HFFc6 (cell line): ENCODE results near the gene PLEKHA6. TPM values are rescaled to one million over a fixed set of nuclear protein-coding genes. Genes with fewer than 3 reads are reported as not detected.

Experiments used
- DNase-seq: peaks from one replicate; pipeline ENCODE4 v3.0.0-alpha.2; 2018
- H3K27ac Mint-ChIP-seq: 2 replicates; pipeline ENCODE4 v1.8.0; 2020; ENCODE audit warnings: mild to moderate bottlenecking, mixed read lengths
- H3K27me3 Mint-ChIP-seq: 2 replicates; pipeline ENCODE4 v1.8.0; 2021; ENCODE audit warnings: mild to moderate bottlenecking, moderate library complexity, mixed read lengths; ENCODE audit not compliant: insufficient read depth
- H3K36me3 Mint-ChIP-seq: 2 replicates; pipeline ENCODE4 v1.8.0; 2021; ENCODE audit warnings: low read depth, mixed read lengths
- H3K4me1 Mint-ChIP-seq: 2 replicates; pipeline ENCODE4 v1.8.0; 2020; ENCODE audit warnings: low read depth, mixed read lengths
- H3K4me3 Mint-ChIP-seq: 2 replicates; pipeline ENCODE4 v1.8.0; 2020; ENCODE audit warnings: mild to moderate bottlenecking, moderate library complexity, mixed read lengths
- H3K9me3 Mint-ChIP-seq: 2 replicates; pipeline ENCODE4 v1.8.0; 2020; ENCODE audit warnings: mild to moderate bottlenecking, mixed read lengths
- CTCF ChIP-seq: fragments of 200-600 bp; sonication (generic); IDR thresholded peaks from 2 replicates; pipeline ENCODE4 v1.5.0; 2021; ENCODE audit warnings: antibody characterized with exemption, mild to moderate bottlenecking
- total RNA-seq, 6 experiments: library from RNA; stranded (reverse); fragmentation: NEBNext Ultra II Directional; extraction: Animal tissue kit (Norgen Biotek cat#: 25700); gene quantifications; 2 replicates in 1 of 6; 3 replicates in 5 of 6; pipeline ENCODE4 v1.2.3, GENCODE V29; 2021

Gene PLEKHA6
- total RNA-seq, 6 experiments from 2014 or later = 1.3 to 2.4 (median 1.5) TPM

- TF ChIP-seq CTCF = no peak
These were observed 58.4 kb downstream of the PLEKHA6 start for GRCh38 chr1:204301171-204301957.

GRCh38 chr1:204299814-204300365 lies 59.8 kb downstream of the PLEKHA6 start:
- Mint-ChIP-seq H3K36me3 (no peaks in the 10 kb centered on the region), H3K27me3 (no peaks in the 10 kb centered on the region; the same call in 1 of the 2 replicates), H3K4me3 (no peak overlapping the region), H3K9me3 (no peaks in the 10 kb centered on the region), H3K27ac (no peak overlapping the region), H3K4me1 (peaks cover 49% of the 10 kb centered on the region)
- TF ChIP-seq CTCF = no peak
- DNase-seq = no peak

More at GRCh38 chr1:204301171-204301957, 58.4 kb downstream of the PLEKHA6 start:
- H3K9me3 Mint-ChIP-seq = no peaks in the 10 kb centered on the region
- H3K27ac Mint-ChIP-seq = no peak overlapping the region
- H3K4me1 Mint-ChIP-seq = peaks cover 34% of the 10 kb centered on the region
- no peak overlapping the region for H3K4me3 Mint-ChIP-seq
- DNase-seq = no peak
- no peaks in the 10 kb centered on the region for H3K36me3 Mint-ChIP-seq
- H3K27me3 Mint-ChIP-seq = peaks cover 5% of the 10 kb centered on the region

GRCh38 chr1:204296431-204296988 lies 63.2 kb downstream of the PLEKHA6 start:
- Mint-ChIP-seq H3K9me3 (no peaks in the 10 kb centered on the region), H3K27me3 (no peaks in the 10 kb centered on the region; the same call in 1 of the 2 replicates), H3K27ac (peak overlapping the region; percentile 34), H3K4me3 (peak overlapping the region; percentile 55), H3K36me3 (no peaks in the 10 kb centered on the region), H3K4me1 (peaks cover 66% of the 10 kb centered on the region)
- DNase-seq = peak; percentile 72
- TF ChIP-seq CTCF = no peak

DNA sequence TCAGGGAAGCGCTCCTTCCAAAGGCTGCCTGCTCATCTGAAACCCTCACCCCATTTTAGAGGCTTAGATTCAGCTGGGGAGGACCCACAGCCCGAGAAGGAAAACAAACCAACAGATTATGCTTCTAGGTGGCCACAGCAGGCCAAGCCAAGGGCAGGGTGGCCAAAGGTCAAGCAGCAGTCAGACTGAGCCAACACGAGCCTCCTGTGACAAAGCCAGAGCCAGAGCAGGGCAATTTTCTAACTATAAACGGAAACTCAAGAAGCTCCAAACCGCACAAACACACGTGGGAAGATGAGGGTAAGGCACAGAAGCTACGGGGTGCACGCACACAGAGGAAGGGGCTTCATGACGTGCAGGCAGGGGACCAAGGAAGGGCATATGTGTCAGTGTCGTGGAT lies 64.1 kb downstream of the PLEKHA6 start:
- Mint-ChIP-seq H3K9me3 (no peaks in the 10 kb centered on the region), H3K36me3 (no peaks in the 10 kb centered on the region), H3K27ac (no peak overlapping the region), H3K4me3 (peak overlapping the region; percentile 55), H3K27me3 (no peaks in the 10 kb centered on the region; the same call in 1 of the 2 replicates), H3K4me1 (peaks cover 60% of the 10 kb centered on the region)
- DNase-seq = no peak
- no peak for TF ChIP-seq CTCF

DNA sequence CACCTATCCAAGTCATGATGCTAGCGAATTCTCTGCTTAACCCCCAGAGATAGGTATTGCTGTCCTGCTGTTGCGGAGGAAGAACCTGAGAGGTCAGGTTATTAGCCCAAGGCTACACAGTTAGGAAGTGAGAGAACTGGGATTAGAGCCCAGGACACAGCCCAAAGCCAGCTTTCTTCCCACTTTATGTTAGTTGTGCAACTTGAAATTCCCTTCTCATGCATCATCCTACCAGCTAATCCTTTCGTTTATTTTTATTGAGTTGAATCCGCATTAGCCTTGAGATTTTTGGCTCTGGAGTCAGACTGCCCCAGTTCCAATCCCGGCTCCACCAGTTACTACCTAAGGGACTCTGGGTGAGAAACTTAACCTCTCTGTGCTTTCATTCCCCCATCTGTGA lies 65.4 kb downstream of the PLEKHA6 start:
- peak; percentile 91 for DNase-seq
- Mint-ChIP-seq H3K27me3 (no peaks in the 10 kb centered on the region; the same call in 1 of the 2 replicates), H3K27ac (peak overlapping the region; percentile 41), H3K4me3 (peak overlapping the region; percentile 60), H3K9me3 (no peaks in the 10 kb centered on the region), H3K4me1 (peaks cover 59% of the 10 kb centered on the region), H3K36me3 (no peaks in the 10 kb centered on the region)
- no peak for TF ChIP-seq CTCF
